ENCODE results near the gene NUTF2.

NUTF2 gene

GRCh38 chr16:67897231-67897630, 50.5 kb downstream of the NUTF2 start:
- Histone ChIP-seq H3K27ac (ENCODE audit: low read depth, low read length) (no peak overlapping the region), H3K4me1 (ENCODE audit: control insufficient read depth, low read length) (peaks cover 15% of the 10 kb centered on the region), H3F3A (ENCODE audit: control insufficient read depth, insufficient read depth) (no peaks in the 10 kb centered on the region)

GRCh38 chr16:67901734-67902133, 55.0 kb downstream of the NUTF2 start:
- no peak overlapping the region for H3K4me3 ChIP-seq (ENCODE audit: low read length)
- H3K36me3 ChIP-seq (ENCODE audit: control insufficient read depth, low read length) = no peaks in the 10 kb centered on the region
- H3K9me3 ChIP-seq (ENCODE audit: control insufficient read depth, insufficient read depth, low read length) = no peaks in the 10 kb centered on the region
- H3K79me2 ChIP-seq (ENCODE audit: control insufficient read depth, low read length) = peaks cover 28% of the 10 kb centered on the region
- H3K27ac ChIP-seq (ENCODE audit: low read depth, low read length) = no peak overlapping the region
- no peaks in the 10 kb centered on the region for H3K27me3 ChIP-seq (ENCODE audit: control insufficient read depth, low read length)
- 0 out of 2 replicates have a peak, but pooled peaks cover 3% of the 10 kb centered on the region for H4K20me1 ChIP-seq (ENCODE audit: control insufficient read depth, insufficient read depth, low read depth, low read length)
- no peaks in the 10 kb centered on the region for H3F3A ChIP-seq (ENCODE audit: control insufficient read depth, insufficient read depth)
- H3K4me1 ChIP-seq (ENCODE audit: control insufficient read depth, low read length) = no peaks in the 10 kb centered on the region
- TF ChIP-seq EZH2phosphoT487 (IDR thresholded peaks at IDR 0.05; ENCODE audit: borderline replicate concordance, low read length) (no peak), CTCF (IDR thresholded peaks at IDR 0.05; ENCODE audit: low read depth, low read length, poor library complexity, severe bottlenecking) (no peak)
- H3K4me2 ChIP-seq (ENCODE audit: low read length) = no peak overlapping the region
- no peaks in the 10 kb centered on the region for H3K9me2 ChIP-seq (replicated peaks; ENCODE audit: control insufficient read depth, low read length)

More at GRCh38 chr16:67897231-67897630, 50.5 kb downstream of the NUTF2 start:
- TF ChIP-seq EZH2phosphoT487 (IDR thresholded peaks at IDR 0.05; ENCODE audit: borderline replicate concordance, low read length) (no peak), CTCF (IDR thresholded peaks at IDR 0.05; ENCODE audit: low read depth, low read length, poor library complexity, severe bottlenecking) (no peak)
- Histone ChIP-seq H3K4me2 (ENCODE audit: low read length) (no peak overlapping the region), H3K4me3 (ENCODE audit: low read length) (no peak overlapping the region), H3K9me3 (ENCODE audit: control insufficient read depth, insufficient read depth, low read length) (no peaks in the 10 kb centered on the region), H3K9me2 (replicated peaks; ENCODE audit: control insufficient read depth, low read length) (no peaks in the 10 kb centered on the region), H4K20me1 (ENCODE audit: control insufficient read depth, insufficient read depth, low read depth, low read length) (no peaks in the 10 kb centered on the region), H3K79me2 (ENCODE audit: control insufficient read depth, low read length) (peaks cover 64% of the 10 kb centered on the region), H3K36me3 (ENCODE audit: control insufficient read depth, low read length) (no peaks in the 10 kb centered on the region; the same call in 1 of the 2 replicates), H3K27me3 (ENCODE audit: control insufficient read depth, low read length) (no peaks in the 10 kb centered on the region)

GRCh38 chr16:67902831-67903230, 56.1 kb downstream of the NUTF2 start:
- H4K20me1 ChIP-seq (ENCODE audit: control insufficient read depth, insufficient read depth, low read depth, low read length) = 0 out of 2 replicates have a peak, but pooled peaks cover 3% of the 10 kb centered on the region
- TF ChIP-seq EZH2phosphoT487 (IDR thresholded peaks at IDR 0.05; ENCODE audit: borderline replicate concordance, low read length) (no peak), CTCF (IDR thresholded peaks at IDR 0.05; ENCODE audit: low read depth, low read length, poor library complexity, severe bottlenecking) (no peak)
- H3K4me3 ChIP-seq (ENCODE audit: low read length) = no peak overlapping the region

More at GRCh38 chr16:67902831-67903230, 56.1 kb downstream of the NUTF2 start:
- H3K9me3 ChIP-seq (ENCODE audit: control insufficient read depth, insufficient read depth, low read length) = no peaks in the 10 kb centered on the region
- no peaks in the 10 kb centered on the region for H3K4me1 ChIP-seq (ENCODE audit: control insufficient read depth, low read length)
- H3K27me3 ChIP-seq (ENCODE audit: control insufficient read depth, low read length) = no peaks in the 10 kb centered on the region
- H3K4me2 ChIP-seq (ENCODE audit: low read length) = no peak overlapping the region
- no peaks in the 10 kb centered on the region for H3K36me3 ChIP-seq (ENCODE audit: control insufficient read depth, low read length)
- no peak overlapping the region for H3K27ac ChIP-seq (ENCODE audit: low read depth, low read length)
- H3K9me2 ChIP-seq (replicated peaks; ENCODE audit: control insufficient read depth, low read length) = no peaks in the 10 kb centered on the region
- H3K79me2 ChIP-seq (ENCODE audit: control insufficient read depth, low read length) = peaks cover 19% of the 10 kb centered on the region
- H3F3A ChIP-seq (ENCODE audit: control insufficient read depth, insufficient read depth) = no peaks in the 10 kb centered on the region
